Measurements from ENCODE around the gene TRAF3IP1.
A peak's percentile ranks its signal among the peaks of the same experiment; 100 is the strongest.
"Not testable (repeated sequence)": the region's sequence is repeated elsewhere in the genome, so short reads cannot be mapped to it uniquely, and the experiment has no call there.

The TRAF3IP1 gene

GRCh38 chr2:238310721-238311120 is 9.6 kb upstream of the TRAF3IP1 start:
- not testable (repeated sequence) for DNase-seq

GRCh38 chr2:238313289-238313990 is 6.9 kb upstream of the TRAF3IP1 start:
- DNase-seq = no peak

GRCh38 chr2:238313991-238314350 is 6.3 kb upstream of the TRAF3IP1 start:
- DNase-seq = no peak

- DNase-seq = no peak
Observed at GRCh38 chr2:238314576-238314975, 5.7 kb upstream of the TRAF3IP1 start.

GRCh38 chr2:238315031-238315595 is 5.2 kb upstream of the TRAF3IP1 start:
- no peak for DNase-seq

GRCh38 chr2:238320648-238321281 is 447 bp downstream of the TRAF3IP1 start:
- DNase-seq = peak in 3 of 6 experiments; percentile 36 to 63 (median 39)

- no peak for DNase-seq
Observed at GRCh38 chr2:238321467-238321866, 1.1 kb downstream of the TRAF3IP1 start.

GRCh38 chr2:238322001-238322411 is 1.7 kb downstream of the TRAF3IP1 start:
- DNase-seq = no peak

GRCh38 chr2:238324248-238324647 is 3.9 kb downstream of the TRAF3IP1 start:
- not testable (repeated sequence) for DNase-seq

- DNase-seq = no peak
Observed at GRCh38 chr2:238325694-238326093, 5.4 kb downstream of the TRAF3IP1 start.

- no peak for DNase-seq
Observed at GRCh38 chr2:238326801-238327365, 6.6 kb downstream of the TRAF3IP1 start.

- DNase-seq = no peak
Observed at GRCh38 chr2:238327751-238328150, 7.4 kb downstream of the TRAF3IP1 start.

- no peak for DNase-seq
Observed at GRCh38 chr2:238330391-238330790, 10.1 kb downstream of the TRAF3IP1 start.

GRCh38 chr2:238331916-238332315 is 11.6 kb downstream of the TRAF3IP1 start:
- DNase-seq = no peak

GRCh38 chr2:238334885-238335284 is 14.6 kb downstream of the TRAF3IP1 start:
- no peak for DNase-seq

GRCh38 chr2:238335591-238335990 is 15.3 kb downstream of the TRAF3IP1 start:
- not testable (repeated sequence) for DNase-seq

- no peak for DNase-seq
Observed at GRCh38 chr2:238336151-238336550, 15.8 kb downstream of the TRAF3IP1 start.

- DNase-seq = no peak
Observed at GRCh38 chr2:238336793-238337444, 16.6 kb downstream of the TRAF3IP1 start.

GRCh38 chr2:238337846-238338245 is 17.5 kb downstream of the TRAF3IP1 start:
- DNase-seq = no peak

- no peak for DNase-seq
Observed at GRCh38 chr2:238338710-238339394, 18.5 kb downstream of the TRAF3IP1 start.

- no peak for DNase-seq
Observed at GRCh38 chr2:238339395-238339780, 19.1 kb downstream of the TRAF3IP1 start.

GRCh38 chr2:238339814-238340213 is 19.5 kb downstream of the TRAF3IP1 start:
- no peak for DNase-seq

GRCh38 chr2:238341536-238341935 is 21.2 kb downstream of the TRAF3IP1 start:
- DNase-seq = no peak

Data from stimulated activated naive CD4-positive, alpha-beta T cell (primary cell).